HG03520 (cell line): ENCODE measurements around the gene SBK3.

Experiments
- ATAC-seq: cut with Tn5 transposase; IDR thresholded peaks from one replicate; pipeline ENCODE4 v1.9.1; 2021; ENCODE audit warnings: mild to moderate bottlenecking, moderate library complexity; ENCODE audit not compliant: unreplicated experiment

The SBK3 gene

GRCh38 chr19:55491546-55492360, 53.6 kb downstream of the SBK3 start:
- no peak for ATAC-seq
